ENCODE data around the gene ABHD12B. TPM values are rescaled to one million over a fixed set of nuclear protein-coding genes. Genes with fewer than 3 reads are reported as not detected.

ABHD12B gene
- total and polyA plus RNA-seq, 4 donors: 0.13 TPM; not detected in 3

Other genes with a start within 250 kb of the ABHD12B start
- gene SAV1, start 203.7 kb upstream of the ABHD12B start, total RNA-seq: 10 to 100 TPM; 56.8 to 65.4 TPM
- gene SAV1, start 203.7 kb upstream of the ABHD12B start, polyA plus RNA-seq: 10 to 100 TPM; 27.4 to 27.8 TPM
- gene NIN, start 40.9 kb upstream of the ABHD12B start, total RNA-seq: 10 to 100 TPM; 54.3 to 57.7 TPM
- 1 to 10 TPM; 7.7 to 8.1 TPM for gene NIN, start 40.9 kb upstream of the ABHD12B start, polyA plus RNA-seq
- gene PYGL, start 72.4 kb downstream of the ABHD12B start, total RNA-seq: 10 to 100 TPM; 49.0 to 78.6 TPM
- 10 to 100 TPM; 18.4 to 25.2 TPM for gene PYGL, start 72.4 kb downstream of the ABHD12B start, polyA plus RNA-seq
- 1 to 10 TPM; 1.3 to 7.9 TPM for gene TRIM9, start 223.1 kb downstream of the ABHD12B start, total RNA-seq
- gene TRIM9, start 223.1 kb downstream of the ABHD12B start, polyA plus RNA-seq: under 1 TPM; 0.23 to 0.25 TPM

Data from aorta (tissue), 4 donors.